H9 (cell line): ENCODE data around the gene SLC39A7. TPM values are rescaled to one million over a fixed set of nuclear protein-coding genes. Genes with fewer than 3 reads are reported as not detected.

Experiments
- DNase-seq: peaks from one replicate; pipeline ENCODE4 v3.0.0-alpha.2; 2017
- H2AFZ ChIP-seq: one replicate; pipeline ENCODE4 v1.6.1; 2013; ENCODE audit warnings: mild to moderate bottlenecking, low read length, control low read depth, moderate library complexity
- H2AK5ac ChIP-seq: 2 replicates; pipeline ENCODE4 v1.6.1; 2013; ENCODE audit warnings: low read length, control low read depth, mixed read lengths; ENCODE audit not compliant: insufficient read length
- H2BK120ac ChIP-seq: one replicate; pipeline ENCODE4 v1.6.1; 2013; ENCODE audit warnings: low read depth, mild to moderate bottlenecking, low read length, control low read depth, inconsistent platforms; ENCODE audit not compliant: poor library complexity, severe bottlenecking
- H2BK12ac ChIP-seq: 2 replicates; pipeline ENCODE4 v1.6.1; 2013; ENCODE audit warnings: low read length, control low read depth, mixed read lengths, low read depth; ENCODE audit not compliant: insufficient read length
- H2BK15ac ChIP-seq: 2 replicates; pipeline ENCODE4 v1.6.1; 2013; ENCODE audit warnings: low read depth, low read length, control low read depth
- H2BK20ac ChIP-seq: one replicate; pipeline ENCODE4 v1.6.1; 2013; ENCODE audit warnings: low read depth, mild to moderate bottlenecking, low read length, control low read depth, inconsistent platforms; ENCODE audit not compliant: poor library complexity, severe bottlenecking
- H2BK5ac ChIP-seq: 2 replicates; pipeline ENCODE4 v1.6.1; 2013; ENCODE audit warnings: low read length, control low read depth, mixed read lengths; ENCODE audit not compliant: insufficient read length
- H3K14ac ChIP-seq: 2 replicates; pipeline ENCODE4 v1.6.1; 2013; ENCODE audit warnings: low read length, control low read depth; ENCODE audit not compliant: insufficient read depth
- H3K18ac ChIP-seq: 2 replicates; pipeline ENCODE4 v1.6.1; 2013; ENCODE audit warnings: low read depth, mild to moderate bottlenecking, mixed read lengths, low read length, control low read depth; ENCODE audit not compliant: insufficient read length
- H3K23ac ChIP-seq: 2 replicates; pipeline ENCODE4 v1.6.1; 2013; ENCODE audit warnings: low read length, control low read depth, mixed read lengths, low read depth; ENCODE audit not compliant: insufficient read length
- H3K23me2 ChIP-seq: 2 replicates; pipeline ENCODE4 v1.6.1; 2013; ENCODE audit warnings: low read depth, mild to moderate bottlenecking, mixed read lengths, low read length, control low read depth; ENCODE audit not compliant: insufficient read length, poor library complexity, severe bottlenecking
- H3K27ac ChIP-seq: 2 replicates; pipeline ENCODE4 v1.5.1; 2013; ENCODE audit warnings: low read length, control low read depth, mixed read lengths, low read depth; ENCODE audit not compliant: insufficient read length
- H3K27me3 ChIP-seq: 2 replicates; pipeline ENCODE4 v1.6.1; 2013; ENCODE audit warnings: low read length, control low read depth, inconsistent platforms; ENCODE audit not compliant: insufficient read depth
- H3K4ac ChIP-seq: 2 replicates; pipeline ENCODE4 v1.6.1; 2013; ENCODE audit warnings: low read depth, mild to moderate bottlenecking, control low read depth, inconsistent platforms, low read length, moderate library complexity
- H3K4me1 ChIP-seq: 2 replicates; pipeline ENCODE4 v1.6.1; 2013; ENCODE audit warnings: low read length, control low read depth, inconsistent platforms; ENCODE audit not compliant: insufficient read depth
- H3K4me2 ChIP-seq: 2 replicates; pipeline ENCODE4 v1.6.1; 2013; ENCODE audit warnings: low read length, control low read depth, mixed read lengths; ENCODE audit not compliant: insufficient read length, insufficient read depth
- H3K56ac ChIP-seq: 2 replicates; pipeline ENCODE4 v1.6.1; 2013; ENCODE audit warnings: low read depth, mild to moderate bottlenecking, mixed read lengths, low read length, control low read depth; ENCODE audit not compliant: insufficient read length
- H3K79me1 ChIP-seq: 2 replicates; pipeline ENCODE4 v1.6.1; 2013; ENCODE audit warnings: low read depth, mild to moderate bottlenecking, moderate library complexity, low read length, control low read depth, inconsistent platforms; ENCODE audit not compliant: insufficient read depth, poor library complexity, severe bottlenecking
- H3K79me2 ChIP-seq: 2 replicates; pipeline ENCODE4 v1.6.1; 2013; ENCODE audit warnings: low read length, control low read depth, inconsistent platforms; ENCODE audit not compliant: insufficient read depth
- H3K9ac ChIP-seq: 2 replicates; pipeline ENCODE4 v1.6.1; 2013; ENCODE audit warnings: low read length, control low read depth, mixed read lengths; ENCODE audit not compliant: insufficient read length; ENCODE audit errors: extremely low read depth
- H3K9me3 ChIP-seq: one replicate; pipeline ENCODE4 v1.6.1; 2013; ENCODE audit warnings: low read depth, low read length, inconsistent platforms; ENCODE audit not compliant: control insufficient read depth
- H3T11ph ChIP-seq: one replicate; pipeline ENCODE4 v1.6.1; 2013; ENCODE audit warnings: mild to moderate bottlenecking, low read length, control low read depth, inconsistent platforms
- H4K20me1 ChIP-seq: one replicate; pipeline ENCODE4 v1.6.1; 2013; ENCODE audit not compliant: control insufficient read depth, insufficient read length, insufficient read depth
- H4K5ac ChIP-seq: 2 replicates; pipeline ENCODE4 v1.6.1; 2013; ENCODE audit warnings: low read depth, mild to moderate bottlenecking, mixed read lengths, low read length, control low read depth; ENCODE audit not compliant: insufficient read length
- H4K8ac ChIP-seq: replicated peaks from 2 replicates; pipeline ENCODE4 v1.6.1; 2013; ENCODE audit warnings: low read length, control low read depth, mixed read lengths, low read depth; ENCODE audit not compliant: insufficient read length
- H4K91ac ChIP-seq: 2 replicates; pipeline ENCODE4 v1.6.1; 2013; ENCODE audit warnings: low read depth, mild to moderate bottlenecking, moderate library complexity, mixed read lengths, low read length, control low read depth; ENCODE audit not compliant: insufficient read length
- H3K27ac Mint-ChIP-seq, 3 experiments: 2 replicates in 2 of 3; 3 replicates in 1 of 3; pipeline ENCODE4 v1.8.0; 2020 to 2021; ENCODE audit warnings: mixed read lengths in 3 of 3, mild to moderate bottlenecking in 1 of 3, moderate library complexity in 1 of 3
- H3K27me3 Mint-ChIP-seq: 2 replicates; pipeline ENCODE4 v1.8.0; 2021; ENCODE audit warnings: low read depth, mild to moderate bottlenecking, moderate library complexity, mixed read lengths
- H3K36me3 Mint-ChIP-seq, 3 experiments: 2 replicates in 2 of 3; 3 replicates in 1 of 3; pipeline ENCODE4 v1.8.0; 2020 to 2021; ENCODE audit warnings: low read depth in 3 of 3, mixed read lengths in 3 of 3; ENCODE audit not compliant: insufficient read depth in 1 of 3
- H3K4me1 Mint-ChIP-seq, 2 experiments: 2 replicates each; pipeline ENCODE4 v1.8.0; 2020; ENCODE audit warnings: mixed read lengths in 2 of 2
- H3K4me3 Mint-ChIP-seq, 2 experiments: 2 replicates in 1 of 2; 3 replicates in 1 of 2; pipeline ENCODE4 v1.8.0; 2020 to 2021; ENCODE audit warnings: mild to moderate bottlenecking in 2 of 2, mixed read lengths in 2 of 2, moderate library complexity in 1 of 2
- H3K9me3 Mint-ChIP-seq, 2 experiments: 2 replicates in 1 of 2; 3 replicates in 1 of 2; pipeline ENCODE4 v1.8.0; 2020; ENCODE audit warnings: mild to moderate bottlenecking in 2 of 2, mixed read lengths in 2 of 2, moderate library complexity in 1 of 2
- CTCF ChIP-seq: fragments of 200-600 bp; sonication (generic); conservative IDR thresholded peaks from 3 replicates; pipeline ENCODE4 v1.8.0; 2021; ENCODE audit warnings: antibody characterized with exemption, mild to moderate bottlenecking
- WGBS: extraction: QIAGEN DNeasy Blood & Tissue Kit; methylation state at CpG from one replicate; pipeline ENCODE4 v1.1.7; 2013; ENCODE audit warnings: missing lambda C conversion rate, low lambda C conversion rate, mixed read lengths; ENCODE audit not compliant: insufficient read length; ENCODE audit errors: extremely low coverage; 5-methylcytosine and 5-hydroxymethylcytosine counted together
- total RNA-seq: library from RNA; stranded (reverse); gene quantifications from 2 replicates; pipeline ENCODE4 v1.2.1, GENCODE V29; 2021

The SLC39A7 gene
- total RNA-seq, 1 experiment from 2014 or later: 107 TPM

DNA sequence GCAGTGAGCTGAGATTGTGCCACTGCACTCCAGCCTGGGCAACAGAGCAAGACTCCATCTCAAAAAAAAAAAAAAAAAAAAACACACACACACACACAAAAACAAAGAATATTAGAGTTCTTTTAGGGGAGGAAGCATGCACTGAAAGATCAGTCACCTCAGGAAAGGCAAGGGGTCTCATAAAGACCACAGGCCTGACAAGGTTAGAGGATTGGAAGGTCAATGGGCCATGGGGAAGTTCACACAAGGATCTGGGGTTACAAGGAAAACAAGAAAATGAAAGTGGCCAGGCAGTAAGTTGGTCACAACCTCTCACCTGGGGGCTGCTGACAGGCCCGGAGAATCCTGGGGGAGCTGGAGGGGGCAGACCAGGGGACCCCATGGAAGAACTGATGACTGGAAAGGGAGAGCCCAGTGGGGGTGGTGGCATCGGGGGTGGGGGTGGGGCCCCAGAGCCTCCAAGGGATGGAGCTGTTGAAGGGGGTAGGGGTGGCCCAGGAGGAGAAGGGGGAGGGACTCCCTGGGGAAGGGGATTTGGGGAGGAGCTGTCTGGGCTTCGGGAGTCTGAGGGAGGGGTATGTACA is 1.7 kb upstream of the SLC39A7 start:
- Histone ChIP-seq H3K4me1 (peaks cover 9% of the 10 kb centered on the region; the same call in 1 of the 2 replicates), H3K27me3 (no peaks in the 10 kb centered on the region), H3K79me2 (peaks cover 4% of the 10 kb centered on the region; the same call in 1 of the 2 replicates), H3K14ac (no peak overlapping the region), H3K4ac (no peak overlapping the region), H2AFZ (no peak overlapping the region), H4K91ac (no peak overlapping the region), H2BK120ac (no peak overlapping the region), H3K23ac (no peak overlapping the region), H3K79me1 (no peaks in the 10 kb centered on the region), H4K5ac (no peak overlapping the region), H2BK5ac (no peak overlapping the region), H3K9me3 (no peaks in the 10 kb centered on the region), H3K4me2 (peak overlapping the region; percentile 86), H2BK12ac (no peak overlapping the region), H3K9ac (no peak overlapping the region), H3K56ac (no peak overlapping the region), H2BK15ac (no peak overlapping the region), H3T11ph (no peak overlapping the region), H3K27ac (no peak overlapping the region), H4K8ac (no peak overlapping the region), H4K20me1 (no peaks in the 10 kb centered on the region), H3K18ac (no peak overlapping the region), H2AK5ac (no peak overlapping the region), H3K23me2 (peaks cover 8% of the 10 kb centered on the region), H2BK20ac (no peak overlapping the region)
- no peak for DNase-seq
- Mint-ChIP-seq H3K36me3 (peaks cover 39 to 60% (median 50%) of the 10 kb centered on the region in 3 experiments), H3K27ac (peak overlapping the region in 2 of 3 experiments; percentile 36 to 89; a peak in 2 of 7 replicates), H3K9me3 (no peaks in the 10 kb centered on the region; a peak in 1 of 5 replicates), H3K4me3 (peak overlapping the region; percentile 96 to 99), H3K4me1 (peaks cover 30 to 41% of the 10 kb centered on the region in 2 experiments), H3K27me3 (no peaks in the 10 kb centered on the region)
- no CpG with 5 or more reads among the region's 3 CpGs for whole genome bisulfite sequencing
- no peak for TF ChIP-seq CTCF
